GM23338 (cell line): ENCODE data around the gene MLLT10.

Experiments used
- CREB1 ChIP-seq: fragments of 250-450 bp; sonication (Bioruptor Pico); IDR thresholded peaks from 2 replicates; pipeline ENCODE4 v1.5.0; 2020; ENCODE audit warnings: low read depth, mild to moderate bottlenecking, moderate library complexity
- ETS1 ChIP-seq: IDR thresholded peaks from 2 replicates; pipeline ENCODE4 v1.6.1; 2016; ENCODE audit warnings: antibody characterized with exemption
- EZH2 ChIP-seq: fragments of 200-600 bp; sonication (generic); IDR thresholded peaks from one replicate; pipeline ENCODE4 v1.8.0; 2017; ENCODE audit warnings: antibody characterized with exemption, mild to moderate bottlenecking, low read depth; ENCODE audit not compliant: unreplicated experiment
- EZH2phosphoT487 ChIP-seq: fragments of 200-600 bp; sonication (generic); IDR thresholded peaks from one replicate; pipeline ENCODE4 v1.8.1; 2018; ENCODE audit warnings: antibody characterized with exemption; ENCODE audit not compliant: unreplicated experiment
- JUNB ChIP-seq: IDR thresholded peaks from one replicate; pipeline ENCODE4 v1.6.1; 2016; ENCODE audit warnings: antibody characterized with exemption; ENCODE audit not compliant: unreplicated experiment
- POLR2AphosphoS5 ChIP-seq: IDR thresholded peaks from 2 replicates; pipeline ENCODE4 v1.6.1; 2016; ENCODE audit warnings: antibody characterized with exemption, low read depth
- REST ChIP-seq: IDR thresholded peaks from one replicate; pipeline ENCODE4 v1.6.1; 2018; ENCODE audit warnings: antibody characterized with exemption; ENCODE audit not compliant: unreplicated experiment
- ZNF114 ChIP-seq: fragments of 250-450 bp; sonication (Bioruptor Pico); IDR thresholded peaks from 2 replicates; pipeline ENCODE4 v1.5.0; 2020; ENCODE audit warnings: mild to moderate bottlenecking, moderate library complexity
- ZNF331 ChIP-seq: fragments of 250-450 bp; sonication (Bioruptor Pico); IDR thresholded peaks from 2 replicates; pipeline ENCODE4 v1.5.0; 2020; ENCODE audit warnings: low read depth, mild to moderate bottlenecking, moderate library complexity
- TF ChIP-seq, protein P1 (sequence below), 2 experiments: fragments of 200-600 bp in 1 of 2; sonication (generic) in 1 of 2; conservative IDR thresholded peaks; 2 replicates each; pipeline versions ENCODE4 v1.5.1 to v1.6.1; 2016 to 2017; ENCODE audit warnings: antibody characterized with exemption in 2 of 2, low read depth in 2 of 2, mild to moderate bottlenecking in 2 of 2, moderate library complexity in 1 of 2
- TF ChIP-seq, protein P2 (sequence below): fragments of 250-450 bp; sonication (Bioruptor Pico); IDR thresholded peaks from 2 replicates; pipeline ENCODE4 v1.5.0; 2020; ENCODE audit warnings: mild to moderate bottlenecking, moderate library complexity

GRCh38 chr10:21587391-21587790, 53.4 kb downstream of the MLLT10 start:
- no peak for TF ChIP-seq REST
- TF ChIP-seq, protein P1, sequence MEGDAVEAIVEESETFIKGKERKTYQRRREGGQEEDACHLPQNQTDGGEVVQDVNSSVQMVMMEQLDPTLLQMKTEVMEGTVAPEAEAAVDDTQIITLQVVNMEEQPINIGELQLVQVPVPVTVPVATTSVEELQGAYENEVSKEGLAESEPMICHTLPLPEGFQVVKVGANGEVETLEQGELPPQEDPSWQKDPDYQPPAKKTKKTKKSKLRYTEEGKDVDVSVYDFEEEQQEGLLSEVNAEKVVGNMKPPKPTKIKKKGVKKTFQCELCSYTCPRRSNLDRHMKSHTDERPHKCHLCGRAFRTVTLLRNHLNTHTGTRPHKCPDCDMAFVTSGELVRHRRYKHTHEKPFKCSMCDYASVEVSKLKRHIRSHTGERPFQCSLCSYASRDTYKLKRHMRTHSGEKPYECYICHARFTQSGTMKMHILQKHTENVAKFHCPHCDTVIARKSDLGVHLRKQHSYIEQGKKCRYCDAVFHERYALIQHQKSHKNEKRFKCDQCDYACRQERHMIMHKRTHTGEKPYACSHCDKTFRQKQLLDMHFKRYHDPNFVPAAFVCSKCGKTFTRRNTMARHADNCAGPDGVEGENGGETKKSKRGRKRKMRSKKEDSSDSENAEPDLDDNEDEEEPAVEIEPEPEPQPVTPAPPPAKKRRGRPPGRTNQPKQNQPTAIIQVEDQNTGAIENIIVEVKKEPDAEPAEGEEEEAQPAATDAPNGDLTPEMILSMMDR (conservative IDR thresholded peaks at IDR 0.05; ENCODE audit: low read depth in 2 of 2): no peak
- no peak for TF ChIP-seq POLR2AphosphoS5
- TF ChIP-seq EZH2phosphoT487: no peak
- no peak for TF ChIP-seq ETS1
- TF ChIP-seq EZH2: no peak
- no peak for TF ChIP-seq ZNF114 (CRISPR knock-in tag)
- no peak for TF ChIP-seq JUNB
- TF ChIP-seq, protein P2, sequence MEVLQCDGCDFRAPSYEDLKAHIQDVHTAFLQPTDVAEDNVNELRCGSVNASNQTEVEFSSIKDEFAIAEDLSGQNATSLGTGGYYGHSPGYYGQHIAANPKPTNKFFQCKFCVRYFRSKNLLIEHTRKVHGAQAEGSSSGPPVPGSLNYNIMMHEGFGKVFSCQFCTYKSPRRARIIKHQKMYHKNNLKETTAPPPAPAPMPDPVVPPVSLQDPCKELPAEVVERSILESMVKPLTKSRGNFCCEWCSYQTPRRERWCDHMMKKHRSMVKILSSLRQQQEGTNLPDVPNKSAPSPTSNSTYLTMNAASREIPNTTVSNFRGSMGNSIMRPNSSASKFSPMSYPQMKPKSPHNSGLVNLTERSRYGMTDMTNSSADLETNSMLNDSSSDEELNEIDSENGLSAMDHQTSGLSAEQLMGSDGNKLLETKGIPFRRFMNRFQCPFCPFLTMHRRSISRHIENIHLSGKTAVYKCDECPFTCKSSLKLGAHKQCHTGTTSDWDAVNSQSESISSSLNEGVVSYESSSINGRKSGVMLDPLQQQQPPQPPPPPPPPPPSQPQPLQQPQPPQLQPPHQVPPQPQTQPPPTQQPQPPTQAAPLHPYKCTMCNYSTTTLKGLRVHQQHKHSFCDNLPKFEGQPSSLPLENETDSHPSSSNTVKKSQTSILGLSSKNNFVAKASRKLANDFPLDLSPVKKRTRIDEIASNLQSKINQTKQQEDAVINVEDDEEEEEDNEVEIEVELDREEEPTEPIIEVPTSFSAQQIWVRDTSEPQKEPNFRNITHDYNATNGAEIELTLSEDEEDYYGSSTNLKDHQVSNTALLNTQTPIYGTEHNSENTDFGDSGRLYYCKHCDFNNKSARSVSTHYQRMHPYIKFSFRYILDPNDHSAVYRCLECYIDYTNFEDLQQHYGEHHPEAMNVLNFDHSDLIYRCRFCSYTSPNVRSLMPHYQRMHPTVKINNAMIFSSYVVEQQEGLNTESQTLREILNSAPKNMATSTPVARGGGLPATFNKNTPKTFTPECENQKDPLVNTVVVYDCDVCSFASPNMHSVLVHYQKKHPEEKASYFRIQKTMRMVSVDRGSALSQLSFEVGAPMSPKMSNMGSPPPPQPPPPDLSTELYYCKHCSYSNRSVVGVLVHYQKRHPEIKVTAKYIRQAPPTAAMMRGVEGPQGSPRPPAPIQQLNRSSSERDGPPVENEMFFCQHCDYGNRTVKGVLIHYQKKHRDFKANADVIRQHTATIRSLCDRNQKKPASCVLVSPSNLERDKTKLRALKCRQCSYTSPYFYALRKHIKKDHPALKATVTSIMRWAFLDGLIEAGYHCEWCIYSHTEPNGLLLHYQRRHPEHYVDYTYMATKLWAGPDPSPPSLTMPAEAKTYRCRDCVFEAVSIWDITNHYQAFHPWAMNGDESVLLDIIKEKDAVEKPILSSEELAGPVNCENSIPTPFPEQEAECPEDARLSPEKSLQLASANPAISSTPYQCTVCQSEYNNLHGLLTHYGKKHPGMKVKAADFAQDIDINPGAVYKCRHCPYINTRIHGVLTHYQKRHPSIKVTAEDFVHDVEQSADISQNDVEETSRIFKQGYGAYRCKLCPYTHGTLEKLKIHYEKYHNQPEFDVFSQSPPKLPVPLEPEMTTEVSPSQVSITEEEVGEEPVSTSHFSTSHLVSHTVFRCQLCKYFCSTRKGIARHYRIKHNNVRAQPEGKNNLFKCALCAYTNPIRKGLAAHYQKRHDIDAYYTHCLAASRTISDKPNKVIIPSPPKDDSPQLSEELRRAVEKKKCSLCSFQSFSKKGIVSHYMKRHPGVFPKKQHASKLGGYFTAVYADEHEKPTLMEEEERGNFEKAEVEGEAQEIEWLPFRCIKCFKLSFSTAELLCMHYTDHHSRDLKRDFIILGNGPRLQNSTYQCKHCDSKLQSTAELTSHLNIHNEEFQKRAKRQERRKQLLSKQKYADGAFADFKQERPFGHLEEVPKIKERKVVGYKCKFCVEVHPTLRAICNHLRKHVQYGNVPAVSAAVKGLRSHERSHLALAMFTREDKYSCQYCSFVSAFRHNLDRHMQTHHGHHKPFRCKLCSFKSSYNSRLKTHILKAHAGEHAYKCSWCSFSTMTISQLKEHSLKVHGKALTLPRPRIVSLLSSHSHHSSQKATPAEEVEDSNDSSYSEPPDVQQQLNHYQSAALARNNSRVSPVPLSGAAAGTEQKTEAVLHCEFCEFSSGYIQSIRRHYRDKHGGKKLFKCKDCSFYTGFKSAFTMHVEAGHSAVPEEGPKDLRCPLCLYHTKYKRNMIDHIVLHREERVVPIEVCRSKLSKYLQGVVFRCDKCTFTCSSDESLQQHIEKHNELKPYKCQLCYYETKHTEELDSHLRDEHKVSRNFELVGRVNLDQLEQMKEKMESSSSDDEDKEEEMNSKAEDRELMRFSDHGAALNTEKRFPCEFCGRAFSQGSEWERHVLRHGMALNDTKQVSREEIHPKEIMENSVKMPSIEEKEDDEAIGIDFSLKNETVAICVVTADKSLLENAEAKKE (CRISPR knock-in tag): no peak
- no peak for TF ChIP-seq ZNF331
- no peak for TF ChIP-seq CREB1
